ENCODE measurements around the gene KRT14. TPM values are rescaled to one million over a fixed set of nuclear protein-coding genes. Genes with fewer than 3 reads are reported as not detected.
A peak's percentile ranks its signal among the peaks of the same experiment; 100 is the strongest.
"Not testable (repeated sequence)": the region's sequence is repeated elsewhere in the genome, so short reads cannot be mapped to it uniquely, and the experiment has no call there.

KRT14 gene
- total RNA-seq, 2 donors from 2014 or later = not detected

GRCh38 chr17:41579484-41580243, 7.0 kb downstream of the KRT14 start:
- DNase-seq = peak; percentile 95
- Histone ChIP-seq H3K4me1 (no peaks in the 10 kb centered on the region), H3K36me3 (no peaks in the 10 kb centered on the region), H3K27ac (no peak overlapping the region), H3K9me3 (no peaks in the 10 kb centered on the region), H3K4me3 (no peak overlapping the region), H3K9ac (ENCODE audit: low read depth in 2 of 2, low read length in 2 of 2) (no peak overlapping the region), H3K27me3 (peaks cover 3% of the 10 kb centered on the region)
- intact Hi-C loops (cut with DNase I) = loop anchor here (10.0 kb wide), 1 partner anchor 65 kb away; no protein-coding TSS in a partner anchor
- TF ChIP-seq CTCF (IDR thresholded peaks at IDR 0.05) = peak; percentile 82

GRCh38 chr17:41578971-41579370, 7.7 kb downstream of the KRT14 start:
- Histone ChIP-seq H3K9me3 (no peaks in the 10 kb centered on the region), H3K27ac (no peak overlapping the region), H3K4me3 (no peak overlapping the region), H3K36me3 (no peaks in the 10 kb centered on the region), H3K27me3 (peaks cover 3% of the 10 kb centered on the region), H3K9ac (ENCODE audit: low read depth in 2 of 2, low read length in 2 of 2) (no peak overlapping the region), H3K4me1 (no peaks in the 10 kb centered on the region)
- no peak for DNase-seq
- intact Hi-C loops (cut with DNase I) = no loop called here
- no peak for TF ChIP-seq CTCF (IDR thresholded peaks at IDR 0.05)

- no peak for TF ChIP-seq CTCF (IDR thresholded peaks at IDR 0.05)
- Histone ChIP-seq H3K9ac (ENCODE audit: low read depth in 2 of 2, low read length in 2 of 2) (no peak overlapping the region), H3K27me3 (peaks cover 3% of the 10 kb centered on the region), H3K4me1 (no peaks in the 10 kb centered on the region), H3K4me3 (no peak overlapping the region), H3K27ac (no peak overlapping the region), H3K36me3 (no peaks in the 10 kb centered on the region), H3K9me3 (no peaks in the 10 kb centered on the region)
- no peak for DNase-seq
- intact Hi-C loops (cut with DNase I) = no loop called here
Measured at GRCh38 chr17:41578538-41578937, 8.2 kb downstream of the KRT14 start.

GRCh38 chr17:41576740-41577139, 10.0 kb downstream of the KRT14 start:
- H3K9me3 ChIP-seq; H3K9ac ChIP-seq (ENCODE audit: low read depth in 2 of 2, low read length in 2 of 2); H3K4me3 ChIP-seq; H3K36me3 ChIP-seq; H3K27me3 ChIP-seq; H3K27ac ChIP-seq; DNase-seq; intact Hi-C loops (cut with DNase I); H3K4me1 ChIP-seq: not testable (repeated sequence)

GRCh38 chr17:41575336-41575735, 11.4 kb downstream of the KRT14 start:
- intact Hi-C loops (cut with DNase I) = no loop called here

More at GRCh38 chr17:41575336-41575735, 11.4 kb downstream of the KRT14 start:
- no peak for TF ChIP-seq CTCF (IDR thresholded peaks at IDR 0.05)
- DNase-seq = no peak
- Histone ChIP-seq H3K4me1 (no peaks in the 10 kb centered on the region), H3K4me3 (no peak overlapping the region), H3K27me3 (peaks cover 2% of the 10 kb centered on the region), H3K27ac (no peak overlapping the region), H3K9ac (ENCODE audit: low read depth in 2 of 2, low read length in 2 of 2) (no peak overlapping the region), H3K36me3 (no peaks in the 10 kb centered on the region), H3K9me3 (no peaks in the 10 kb centered on the region)

Measured in colonic mucosa (tissue), 4 donors.